Peyer's patch (tissue), 4 donors: ENCODE results near the gene ASAP2. TPM values are rescaled to one million over a fixed set of nuclear protein-coding genes. Genes with fewer than 3 reads are reported as not detected.

Experiments used
- DNase-seq, 3 donors: peaks; one replicate each; pipeline ENCODE4 v3.0.0-alpha.2; 2017 to 2019
- H3K27ac ChIP-seq, 4 donors: fragments of 200-600 bp; sonication (generic); one replicate each; pipeline ENCODE4 v1.5.1; 2016 to 2019
- H3K27me3 ChIP-seq, 2 donors: fragments of 200-600 bp; sonication (generic); one replicate each; pipeline ENCODE4 v1.5.1; 2019
- H3K36me3 ChIP-seq, 3 donors: fragments of 200-600 bp; sonication (generic); one replicate each; pipeline ENCODE4 v1.5.1; 2016 to 2019
- H3K4me1 ChIP-seq, 4 donors: fragments of 200-600 bp; sonication (generic); one replicate each; pipeline ENCODE4 v1.5.1; 2016 to 2019
- H3K4me3 ChIP-seq, 4 donors: fragments of 200-600 bp; sonication (generic); 1 replicate in 3 of 4; 2 replicates in 1 of 4; pipeline ENCODE4 v1.5.1; 2016 to 2019; ENCODE audit warnings: mild to moderate bottlenecking in 1 of 4
- H3K9me3 ChIP-seq, 4 donors: fragments of 200-600 bp; sonication (generic); one replicate each; pipeline ENCODE4 v1.5.1; 2016 to 2019; ENCODE audit warnings: mild to moderate bottlenecking in 1 of 4
- CTCF ChIP-seq, 6 experiments: fragments of 450-650 bp in 4 of 6; fragments of 200-600 bp in 2 of 6; sonication (generic) in 1 of 6; IDR thresholded peaks; one replicate each; pipeline ENCODE4 v1.5.1; 2017 to 2019; ENCODE audit warnings: antibody characterized with exemption in 6 of 6, mild to moderate bottlenecking in 3 of 6, moderate library complexity in 1 of 6
- POLR2A ChIP-seq, 2 donors: fragments of 450-650 bp; IDR thresholded peaks; one replicate each; pipeline ENCODE4 v1.5.1; 2017; ENCODE audit warnings: antibody characterized with exemption in 2 of 2, mild to moderate bottlenecking in 2 of 2, moderate library complexity in 2 of 2
- total RNA-seq, 4 donors: library from RNA; depleted of rRNA; stranded (reverse); fragments of >200 nt; gene quantifications; one replicate each; pipeline ENCODE4 v1.1.0, GENCODE V29; 2016

The ASAP2 gene
- total RNA-seq, 4 donors from 2014 or later: 30.6 to 59.4 (median 37.8) TPM

GRCh38 chr2:9221223-9221622 lies 14.6 kb downstream of the ASAP2 start:
- H3K27me3 ChIP-seq: no peaks in the 10 kb centered on the region
- no peaks in the 10 kb centered on the region for H3K36me3 ChIP-seq
- no peak overlapping the region for H3K4me3 ChIP-seq
- TF ChIP-seq POLR2A (IDR thresholded peaks at IDR 0.05): no peak
- TF ChIP-seq CTCF (IDR thresholded peaks at IDR 0.05): no peak
- H3K4me1 ChIP-seq: peaks cover 0 to 8% (median 0%) of the 10 kb centered on the region in 4 donors
- DNase-seq: no peak
- H3K9me3 ChIP-seq: no peaks in the 10 kb centered on the region
- no peak overlapping the region for H3K27ac ChIP-seq

- TF ChIP-seq POLR2A (IDR thresholded peaks at IDR 0.05): no peak
- no peak for TF ChIP-seq CTCF (IDR thresholded peaks at IDR 0.05)
- DNase-seq: no peak
- Histone ChIP-seq H3K4me3 (no peak overlapping the region), H3K9me3 (no peaks in the 10 kb centered on the region), H3K27me3 (no peaks in the 10 kb centered on the region), H3K36me3 (no peaks in the 10 kb centered on the region), H3K27ac (no peak overlapping the region), H3K4me1 (no peaks in the 10 kb centered on the region)
Measured at GRCh38 chr2:9222239-9222892, 15.8 kb downstream of the ASAP2 start.

- peaks cover 0 to under 1% (median 0%) of the 10 kb centered on the region in 4 donors for H3K4me1 ChIP-seq
- no peaks in the 10 kb centered on the region for H3K27me3 ChIP-seq
- H3K4me3 ChIP-seq: no peak overlapping the region
- no peak for DNase-seq
- no peak for TF ChIP-seq POLR2A (IDR thresholded peaks at IDR 0.05)
- H3K36me3 ChIP-seq: no peaks in the 10 kb centered on the region
- H3K27ac ChIP-seq: no peak overlapping the region
- H3K9me3 ChIP-seq: no peaks in the 10 kb centered on the region
Measured at GRCh38 chr2:9222893-9223287, 16.3 kb downstream of the ASAP2 start.

- peaks cover 0 to 26% (median 0%) of the 10 kb centered on the region in 4 donors for H3K4me1 ChIP-seq
- no peaks in the 10 kb centered on the region for H3K27me3 ChIP-seq
- H3K27ac ChIP-seq: no peak overlapping the region
- no peaks in the 10 kb centered on the region for H3K36me3 ChIP-seq
- DNase-seq: no peak
- no peaks in the 10 kb centered on the region for H3K9me3 ChIP-seq
- TF ChIP-seq POLR2A (IDR thresholded peaks at IDR 0.05) (no peak), CTCF (IDR thresholded peaks at IDR 0.05) (no peak)
- H3K4me3 ChIP-seq: no peak overlapping the region
Measured at GRCh38 chr2:9225806-9226205, 19.2 kb downstream of the ASAP2 start.

- H3K9me3 ChIP-seq: no peaks in the 10 kb centered on the region
- no peak overlapping the region for H3K4me3 ChIP-seq
- peaks cover 0 to 35% (median 0%) of the 10 kb centered on the region in 4 donors for H3K4me1 ChIP-seq
- no peak for TF ChIP-seq POLR2A (IDR thresholded peaks at IDR 0.05)
- no peak for TF ChIP-seq CTCF (IDR thresholded peaks at IDR 0.05)
- no peak for DNase-seq
- H3K27ac ChIP-seq: no peak overlapping the region
- H3K27me3 ChIP-seq: no peaks in the 10 kb centered on the region
- no peaks in the 10 kb centered on the region for H3K36me3 ChIP-seq
Measured at GRCh38 chr2:9226458-9227380, 20.1 kb downstream of the ASAP2 start.
